Stimulated activated CD4-positive, alpha-beta T cell treated with anti-CD3 and anti-CD28 coated beads, Interleukin-4, amount 100 ng/mL, for 24 hours (primary cell): Measurements from ENCODE around the gene LRRC53.

Source experiments
- DNase-seq: peaks from one replicate; pipeline ENCODE4 v3.0.0-alpha.2; 2020

The LRRC53 gene

DNA sequence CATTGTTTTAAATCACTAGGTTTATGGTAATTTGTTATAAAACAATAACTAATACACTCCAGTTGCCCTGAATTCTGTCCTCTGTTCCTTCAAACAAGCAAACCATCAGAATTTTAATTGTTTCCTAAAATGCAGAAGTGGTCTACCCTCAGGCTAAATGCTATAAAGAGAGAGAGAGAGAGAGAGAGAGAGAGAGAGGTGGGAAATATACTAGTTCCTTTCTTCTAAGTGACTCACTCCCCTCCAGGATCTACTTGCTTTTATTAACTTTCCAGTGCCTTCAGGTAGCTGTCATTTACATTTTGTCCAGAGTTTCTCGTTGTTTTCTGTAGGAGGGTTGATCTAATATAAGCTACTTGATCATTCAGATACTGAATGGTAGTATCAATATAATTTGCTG, 26.4 kb downstream of the LRRC53 start:
- no peak for DNase-seq

DNA sequence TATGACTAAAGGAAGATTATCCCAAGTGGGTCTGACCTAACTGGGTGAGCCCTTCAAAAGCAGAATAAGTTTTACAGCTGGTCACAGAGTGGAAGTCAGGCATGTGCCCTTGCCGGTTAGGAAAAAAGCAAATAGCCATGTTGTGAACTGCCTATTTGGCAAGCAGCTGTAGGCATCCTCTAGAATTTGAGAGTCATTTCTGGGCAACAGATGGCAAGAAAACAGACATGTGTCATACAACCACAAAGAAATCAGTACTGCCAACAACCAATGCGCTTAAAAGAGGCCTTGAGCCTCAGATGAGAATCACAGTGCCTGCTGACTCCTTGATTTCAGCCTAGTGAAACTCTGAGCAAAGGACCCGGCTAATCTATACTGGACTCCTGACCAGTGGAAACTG, 26.8 kb downstream of the LRRC53 start:
- no peak for DNase-seq

DNA sequence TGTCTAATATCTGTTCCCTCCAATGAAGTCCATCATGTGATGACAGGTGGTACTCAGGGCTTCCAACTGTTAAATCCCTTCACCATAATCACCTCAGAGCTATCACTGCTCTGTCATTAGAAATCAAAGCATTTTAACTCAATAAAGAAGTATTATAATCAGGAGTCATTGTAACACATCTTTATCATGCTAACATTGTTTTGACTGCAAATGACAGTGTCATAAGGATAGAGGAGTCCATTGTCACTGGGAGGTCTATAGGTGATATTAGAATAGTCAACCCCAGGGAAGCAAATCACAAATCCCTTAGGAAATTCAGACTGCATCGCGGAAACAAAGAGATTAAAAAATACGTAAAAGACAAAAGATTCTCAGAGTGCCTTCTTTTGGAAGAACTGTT, 30.8 kb downstream of the LRRC53 start:
- DNase-seq = no peak

DNA sequence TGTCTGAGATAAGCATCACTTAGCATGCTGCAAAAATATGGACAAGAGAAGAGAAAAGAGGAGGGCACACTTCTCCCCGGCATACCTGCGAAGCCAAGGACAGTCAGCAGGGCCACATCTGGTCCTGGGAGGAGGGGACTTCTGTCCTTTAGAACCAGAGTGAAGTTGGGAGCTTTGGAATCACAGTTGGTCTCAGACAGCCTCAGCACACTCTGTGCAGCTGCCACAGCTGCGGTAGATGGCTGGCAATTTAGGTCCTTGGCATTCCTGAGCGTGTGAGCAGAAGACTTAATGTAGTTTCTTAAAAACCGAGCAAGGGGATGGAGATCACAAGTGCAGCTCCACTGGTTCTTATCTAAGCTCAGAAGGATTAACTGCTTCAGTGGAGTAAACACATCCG, 32.3 kb downstream of the LRRC53 start:
- DNase-seq = no peak

DNA sequence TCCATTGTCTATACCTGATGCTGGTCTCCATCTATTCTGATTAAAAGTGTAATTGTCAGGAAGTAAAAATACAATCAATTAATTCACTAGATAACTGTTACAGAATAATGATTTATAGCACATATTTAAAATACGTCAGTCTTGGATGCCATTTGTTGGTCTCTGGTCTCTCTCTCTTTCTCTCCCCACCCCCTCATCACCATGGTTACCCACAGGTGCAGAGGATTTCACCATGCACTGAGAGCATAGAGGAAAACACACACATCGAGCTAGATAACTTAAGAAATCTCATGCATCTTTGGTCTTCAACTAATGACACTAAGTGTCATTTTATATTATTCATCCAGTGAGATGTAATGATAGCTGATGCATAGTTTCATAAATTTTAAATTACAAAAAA, 33.4 kb downstream of the LRRC53 start:
- no peak for DNase-seq

DNA sequence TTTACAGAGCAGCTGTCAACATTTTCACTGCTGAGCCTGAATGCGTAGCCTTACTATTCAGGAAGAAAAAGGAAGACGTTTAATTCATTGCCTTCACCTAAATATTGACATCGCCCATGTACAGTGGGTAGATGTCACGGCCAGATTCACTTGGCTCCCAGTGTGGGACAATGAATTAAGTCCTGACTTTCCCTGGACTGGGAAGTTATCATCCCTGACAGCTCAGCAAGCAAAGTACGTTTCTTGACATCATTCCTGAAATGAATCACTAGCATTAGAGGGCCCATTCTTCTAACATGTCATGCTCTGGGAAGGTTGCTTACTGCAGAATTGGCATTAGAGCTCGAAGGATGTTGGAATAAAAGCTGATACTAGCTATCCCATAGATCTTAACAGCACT, 37.8 kb downstream of the LRRC53 start:
- no peak for DNase-seq

DNA sequence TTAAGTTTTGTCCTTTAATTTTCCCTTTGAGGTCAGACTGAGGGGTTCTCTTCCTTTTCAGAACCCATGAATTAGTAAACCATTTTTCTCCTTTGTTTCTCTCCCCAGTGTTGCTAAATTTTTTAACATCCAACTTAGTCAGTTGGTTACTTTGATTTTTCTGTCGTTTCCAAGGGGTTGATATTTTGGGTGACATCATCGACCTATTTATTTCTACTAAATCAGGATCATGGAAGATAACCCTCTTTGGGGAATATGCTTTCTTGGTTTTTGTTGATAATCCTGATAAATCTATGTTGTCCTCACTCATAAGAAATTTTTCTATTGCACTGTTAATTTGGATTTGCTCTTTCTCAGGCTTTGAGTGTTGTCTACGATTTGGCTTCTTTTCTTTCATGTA, 40.9 kb downstream of the LRRC53 start:
- DNase-seq = no peak

DNA sequence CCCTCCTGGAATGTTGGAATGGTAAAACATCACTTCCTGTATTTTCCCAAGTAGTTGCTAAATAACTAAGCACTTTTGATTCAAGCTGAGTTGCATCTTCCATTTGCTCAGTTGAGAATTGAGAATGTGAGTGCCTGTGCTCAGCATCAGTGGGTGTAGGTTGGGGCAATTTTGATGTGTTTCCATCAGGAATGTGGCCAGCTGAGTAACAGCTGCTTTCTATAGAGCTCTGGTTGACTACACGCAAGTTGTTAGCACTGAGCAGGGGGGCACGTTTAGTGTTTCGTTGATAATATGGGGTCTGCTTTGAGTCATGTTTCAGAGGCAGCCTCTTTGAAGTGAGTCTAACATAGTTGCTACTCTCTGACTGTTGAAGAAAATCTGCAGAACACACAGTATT, 41.5 kb downstream of the LRRC53 start:
- no peak for DNase-seq

DNA sequence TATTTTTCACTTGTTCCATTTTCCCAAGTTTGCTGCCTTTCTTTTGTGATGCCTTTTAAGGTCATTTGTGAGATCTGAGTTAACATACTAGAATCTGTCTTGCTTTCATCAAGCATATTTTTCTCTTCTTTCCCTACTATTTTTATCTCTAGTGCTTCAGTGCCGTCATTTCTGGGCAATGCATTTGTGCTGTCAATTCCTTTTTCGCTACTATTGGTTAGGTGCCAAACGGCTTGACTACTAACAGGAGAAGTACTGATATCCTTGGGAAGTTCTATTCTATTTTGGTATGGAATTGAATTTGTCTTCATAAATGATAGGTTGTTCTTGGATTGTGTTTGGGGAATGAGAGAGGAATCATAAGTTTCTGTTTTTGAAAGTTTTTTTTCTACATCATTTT, 42.2 kb downstream of the LRRC53 start:
- DNase-seq = no peak

DNA sequence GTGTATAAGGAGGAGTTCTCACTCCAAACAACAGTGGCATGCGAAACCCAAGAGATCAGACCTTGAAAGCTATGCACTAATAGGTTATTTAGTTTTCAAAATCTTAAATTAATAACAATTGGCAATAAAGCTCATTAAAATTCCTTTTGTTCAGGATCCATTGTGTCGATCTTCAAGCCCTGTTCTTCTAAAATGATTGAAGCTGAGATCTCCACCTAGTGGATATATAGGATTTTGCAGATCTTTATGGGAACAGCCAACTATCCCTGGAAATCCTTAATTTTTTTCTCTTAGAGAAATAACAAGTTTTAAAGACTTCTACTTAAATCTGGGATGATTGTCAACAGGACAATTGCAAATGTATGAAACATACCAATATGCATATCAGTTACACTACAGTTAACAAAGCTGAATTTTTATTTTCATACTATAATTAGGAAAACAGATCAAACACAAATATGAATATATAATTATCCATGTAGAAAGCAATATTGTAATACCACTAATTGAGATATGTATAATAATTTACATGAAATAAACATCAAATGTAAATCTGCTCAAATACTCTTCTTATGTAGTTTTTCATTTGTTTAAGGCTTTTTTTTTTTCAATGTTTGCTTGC, 43.3 kb downstream of the LRRC53 start:
- no peak for DNase-seq

DNA sequence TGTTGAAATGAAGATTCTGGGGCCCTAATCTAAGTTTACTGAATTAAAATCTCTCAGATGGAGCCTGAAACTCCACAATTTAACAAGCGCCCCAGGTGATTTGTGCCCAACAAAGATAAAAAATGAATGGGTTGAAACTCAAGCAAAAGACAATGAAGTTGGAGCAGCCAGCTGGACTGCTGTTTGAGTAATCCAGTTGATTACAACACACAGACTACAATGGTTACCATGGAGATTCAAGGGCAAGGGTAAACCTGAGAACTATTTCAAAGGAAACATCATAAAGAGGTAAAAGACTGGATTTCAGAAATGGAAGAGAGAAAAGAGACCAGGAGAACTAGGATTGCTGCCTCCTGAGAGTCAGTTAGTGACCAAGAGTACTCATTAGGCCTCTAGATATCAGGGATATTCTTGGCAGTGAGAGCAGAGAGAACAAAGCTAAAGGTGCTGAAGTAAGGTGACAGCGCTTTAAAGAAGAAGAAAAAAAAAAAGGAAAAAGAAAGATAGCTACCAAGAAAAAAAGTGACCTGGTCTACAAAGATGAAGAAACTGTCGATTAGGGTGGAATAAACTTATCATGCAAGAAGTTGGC, 44.5 kb downstream of the LRRC53 start:
- no peak for DNase-seq

DNA sequence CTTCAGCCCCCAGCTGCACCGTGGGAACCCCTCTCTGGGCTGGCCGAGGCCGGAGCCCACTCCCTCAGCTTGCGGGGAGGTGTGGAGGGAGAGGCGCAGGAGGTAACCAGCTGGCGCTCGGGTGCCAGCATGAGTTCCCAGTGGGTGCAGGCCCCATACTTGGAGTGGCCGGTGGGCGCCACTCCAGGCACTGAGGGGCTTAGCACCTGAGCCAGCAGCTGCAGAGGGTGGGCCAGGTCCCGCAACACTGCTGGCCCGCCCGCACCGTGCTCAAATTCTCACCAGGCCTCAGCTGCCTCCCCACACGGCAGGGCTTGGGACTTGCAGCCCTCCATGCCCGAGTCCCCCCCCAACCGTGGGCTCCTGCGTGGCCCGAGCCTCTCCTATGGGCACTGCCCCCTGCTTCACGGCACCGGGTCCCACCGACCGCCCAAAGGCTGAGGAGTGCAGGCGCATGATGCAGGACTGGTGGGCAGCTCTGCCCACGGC, 47.2 kb downstream of the LRRC53 start:
- DNase-seq = no peak

DNA sequence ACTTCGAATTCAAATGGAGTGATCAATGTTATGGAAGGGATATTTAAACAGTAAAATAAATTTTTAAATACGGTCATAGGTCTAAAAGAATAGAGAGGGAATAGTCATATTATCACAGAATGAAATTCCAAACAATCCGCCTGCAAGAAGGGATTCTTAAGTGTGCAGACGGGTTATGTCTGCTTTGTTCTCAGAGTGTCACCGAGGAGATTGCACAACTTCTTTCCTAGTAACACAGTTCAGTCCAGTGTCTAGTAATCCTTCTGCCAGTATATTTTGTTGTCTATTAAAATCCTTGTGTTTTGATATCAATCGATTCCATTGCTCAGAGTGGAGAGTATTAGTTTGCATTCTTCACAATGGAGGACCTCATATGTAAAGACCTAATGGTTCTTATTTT, 48.4 kb downstream of the LRRC53 start:
- DNase-seq = no peak

DNA sequence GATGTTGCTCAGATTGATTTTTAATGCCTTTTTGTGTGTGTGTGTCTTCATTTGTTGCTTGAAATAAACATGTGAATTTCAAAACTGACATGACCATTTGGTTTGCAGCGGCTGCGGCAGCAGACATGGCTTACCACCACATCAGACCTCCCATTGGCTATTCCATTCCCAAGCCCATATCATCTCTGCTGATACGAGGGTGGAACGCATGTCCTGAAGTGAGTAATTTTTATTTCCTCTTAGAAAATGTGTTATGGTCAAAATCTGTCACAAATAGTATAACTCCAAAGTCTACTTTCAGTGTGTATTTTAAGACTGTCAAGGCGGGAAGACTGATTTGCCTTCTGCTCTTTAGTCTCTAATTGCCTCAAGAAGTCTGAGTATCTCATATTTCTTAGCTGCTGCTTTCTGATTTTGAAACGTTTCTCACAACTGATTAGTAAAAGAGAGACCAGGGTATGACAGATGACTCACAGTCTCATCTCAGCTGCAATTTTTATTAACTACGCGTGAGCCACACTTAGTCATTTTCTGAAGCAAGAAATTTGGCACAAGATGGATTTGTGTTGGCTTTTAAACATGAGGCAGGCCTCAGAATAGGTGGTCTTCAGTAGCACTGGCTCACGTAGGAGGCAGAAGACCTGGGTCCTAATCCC, 49.0 kb downstream of the LRRC53 start:
- no peak for DNase-seq

DNA sequence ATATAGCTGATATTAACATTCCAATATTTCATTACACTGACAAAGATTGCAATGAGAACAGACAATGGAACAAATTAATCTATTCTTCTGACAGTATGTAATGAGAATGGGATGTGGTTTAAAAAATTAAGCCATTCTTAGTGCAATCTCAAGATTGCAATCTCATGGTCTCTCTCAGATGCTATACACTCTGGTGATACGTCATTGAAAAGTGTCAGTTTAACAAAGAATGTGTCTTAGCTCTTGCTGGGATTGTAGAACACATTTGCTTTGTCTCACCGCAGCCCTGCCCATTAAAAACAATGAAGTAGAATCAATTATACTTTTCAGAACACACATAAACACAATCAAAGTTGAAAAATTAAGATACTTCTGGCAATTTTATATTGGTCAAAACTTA, 55.2 kb downstream of the LRRC53 start:
- DNase-seq = no peak

DNA sequence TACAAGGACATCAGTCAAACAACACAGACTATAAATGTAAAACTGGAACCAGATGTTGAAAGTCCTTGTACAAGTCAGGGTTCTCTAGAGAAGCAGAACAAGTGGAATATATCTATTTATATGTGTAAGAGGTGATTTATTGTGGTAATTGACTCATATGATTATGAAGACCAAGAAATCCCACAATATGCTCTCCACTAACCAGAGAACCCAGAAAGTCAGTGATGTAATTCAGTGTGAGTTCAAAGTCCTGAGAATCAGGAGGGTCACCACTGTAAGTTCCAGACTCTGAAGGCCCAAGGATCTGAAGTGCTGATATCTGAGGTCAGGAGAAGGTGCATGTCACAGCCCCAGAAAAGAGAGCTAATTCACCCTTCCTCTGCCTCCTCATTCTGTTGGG, 57.0 kb downstream of the LRRC53 start:
- DNase-seq = no peak

DNA sequence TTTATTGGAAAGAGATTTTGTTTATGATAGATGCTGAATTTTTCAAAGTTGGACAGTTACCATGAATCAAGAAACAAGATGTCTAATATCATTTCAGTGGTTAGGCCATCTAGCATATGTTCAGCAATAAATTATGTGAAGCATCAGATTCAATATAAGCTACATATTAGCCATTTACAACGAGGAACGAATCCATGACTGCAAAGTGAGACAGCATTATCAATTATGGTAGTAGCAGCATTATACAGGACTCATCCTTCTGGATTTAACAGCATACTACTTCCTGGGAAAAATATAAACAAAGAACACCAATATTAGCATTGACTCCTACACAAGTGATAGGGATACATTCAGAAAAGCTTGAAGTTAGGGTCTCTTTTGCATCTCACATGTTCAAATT, 59.1 kb downstream of the LRRC53 start:
- no peak for DNase-seq

DNA sequence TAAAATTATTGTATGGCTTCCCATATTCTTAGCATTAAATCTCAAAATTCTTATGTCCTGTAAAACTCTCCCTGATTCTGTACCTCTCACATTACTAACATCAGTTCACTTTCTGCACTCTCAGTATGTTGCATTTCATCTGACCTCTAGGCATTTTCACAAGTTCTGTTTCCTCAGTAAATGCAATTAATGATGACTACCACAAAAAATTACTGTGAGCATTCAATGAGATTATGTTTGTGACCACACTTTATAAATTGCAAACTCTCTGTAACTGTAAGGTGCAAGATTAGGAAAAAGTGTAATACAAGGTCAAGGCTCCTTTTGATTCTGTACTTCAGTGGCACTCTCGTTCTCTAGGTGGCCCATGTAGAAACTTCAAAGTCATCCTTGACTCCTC, 60.4 kb downstream of the LRRC53 start:
- DNase-seq = no peak

DNA sequence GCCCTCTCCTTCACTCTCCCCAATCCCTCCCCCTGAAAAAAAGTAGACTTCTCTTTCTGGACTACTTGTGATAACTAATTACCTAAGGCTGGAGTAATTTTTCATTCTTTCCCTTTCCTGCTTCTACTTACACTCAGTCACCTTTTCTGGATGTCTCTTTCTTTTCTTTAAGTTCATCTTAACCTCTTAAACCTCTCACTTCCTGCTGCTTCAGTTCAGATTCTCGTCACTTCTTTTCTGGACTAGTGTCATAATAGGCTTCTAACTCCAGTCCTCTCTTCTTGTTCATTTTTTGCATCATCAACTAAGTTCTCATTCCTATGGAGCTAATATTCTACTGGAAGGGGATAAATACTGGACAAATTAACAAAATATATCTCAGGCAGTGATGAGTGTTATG, 75.4 kb downstream of the LRRC53 start:
- no peak for DNase-seq

DNA sequence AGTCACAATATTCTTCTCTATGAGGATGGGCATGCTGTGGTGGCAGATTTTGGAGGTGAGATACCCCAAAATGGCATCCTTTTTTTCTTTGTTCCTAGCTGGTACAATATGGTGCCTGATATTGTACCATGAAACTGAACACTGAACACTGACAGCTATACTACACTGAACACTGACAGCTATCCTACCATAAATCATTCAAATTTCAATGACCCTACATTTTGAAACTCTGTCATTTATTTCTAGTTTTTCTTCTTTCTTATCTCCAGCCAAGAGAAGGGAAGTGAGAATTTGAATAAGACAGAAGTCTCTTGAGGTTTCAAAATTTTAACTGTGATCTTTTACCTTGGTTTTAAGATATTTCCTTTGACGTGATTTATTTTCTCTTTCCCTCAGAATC, 76.3 kb downstream of the LRRC53 start:
- no peak for DNase-seq

DNA sequence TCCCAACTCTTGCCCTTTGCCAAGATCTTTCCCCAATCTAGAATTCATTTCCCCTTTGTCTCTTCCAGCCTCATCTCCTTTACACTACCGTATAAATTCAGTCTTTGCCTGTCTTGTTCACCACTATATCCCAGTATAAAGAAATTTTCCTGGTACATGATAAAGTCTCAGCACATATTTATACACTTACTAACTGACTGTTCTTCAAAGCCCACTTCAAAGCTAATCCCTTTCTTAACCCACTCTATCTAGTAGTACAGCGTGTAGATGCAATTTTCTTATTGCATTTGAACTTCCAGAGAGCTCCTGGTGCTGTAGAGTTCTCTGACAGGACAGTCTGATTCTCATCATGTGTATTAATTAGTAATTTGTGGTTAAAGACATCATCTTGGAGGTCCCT, 78.1 kb downstream of the LRRC53 start:
- DNase-seq = no peak

DNA sequence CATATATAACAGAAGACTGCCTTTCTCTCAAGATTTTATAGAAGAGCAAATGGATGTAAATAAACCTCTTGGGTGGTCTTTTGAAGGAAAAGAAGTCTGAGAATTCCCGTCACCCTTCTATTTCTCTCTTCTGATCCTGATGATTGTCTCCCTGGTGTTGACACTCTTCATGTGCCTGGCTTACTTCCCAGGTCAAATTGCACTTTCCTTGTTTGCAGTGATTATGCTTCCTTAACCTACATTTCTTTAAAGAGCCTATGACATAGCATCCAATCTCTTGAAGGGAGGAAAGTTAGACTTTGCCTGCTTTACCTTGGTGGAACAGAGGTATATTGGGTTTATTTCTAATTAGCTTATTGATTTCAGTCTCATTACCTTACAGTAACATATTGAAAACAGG, 80.1 kb downstream of the LRRC53 start:
- DNase-seq = no peak

DNA sequence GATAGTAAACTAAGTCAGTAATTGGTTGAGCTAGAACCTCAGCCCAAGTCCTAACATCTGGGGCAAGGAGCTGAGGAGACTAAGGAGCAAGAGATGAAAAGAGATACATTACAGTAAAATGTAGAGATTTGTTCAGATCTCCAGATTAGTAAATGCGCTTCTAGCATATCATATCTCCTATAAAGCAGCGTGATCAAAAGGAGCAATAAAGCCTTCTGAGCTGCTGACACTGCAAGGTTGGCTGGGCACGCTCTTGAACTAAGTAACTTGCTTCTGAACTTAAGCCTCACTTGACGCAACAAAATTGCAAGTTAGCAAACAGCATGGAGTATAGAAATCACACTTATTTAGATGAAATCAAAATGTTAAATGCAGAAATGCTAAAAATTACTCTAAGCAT, 80.9 kb downstream of the LRRC53 start:
- no peak for DNase-seq

DNA sequence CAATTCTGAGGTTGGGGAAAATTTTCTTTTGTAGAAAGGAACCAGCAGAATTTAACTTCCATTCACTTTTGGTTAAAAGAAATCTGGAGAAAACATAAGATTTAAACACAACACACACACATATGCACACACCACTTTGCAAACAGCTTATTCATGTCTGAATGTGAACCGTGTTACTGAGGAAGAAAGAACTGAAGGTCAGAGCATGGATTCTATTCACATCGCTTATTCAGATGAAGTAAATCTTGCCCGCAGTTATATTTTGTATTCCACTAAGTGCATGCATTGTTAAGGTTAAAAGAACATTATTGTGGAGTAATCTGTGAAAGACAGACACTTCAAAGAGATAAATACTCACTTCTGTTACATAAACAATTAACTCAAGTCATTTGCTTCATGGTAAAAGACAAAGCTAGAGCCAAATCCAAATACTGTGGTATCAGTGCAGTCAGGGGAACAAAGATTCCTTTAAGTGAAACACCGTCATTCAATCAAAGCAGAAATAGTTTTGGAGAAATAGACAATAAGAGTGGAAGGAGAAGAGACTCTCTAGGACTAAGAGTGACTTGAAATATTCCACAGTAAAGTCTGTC, 82.0 kb downstream of the LRRC53 start:
- DNase-seq = no peak
